Retina (tissue), 1 donor: ENCODE data around the gene ACOT13.
"Not testable (repeated sequence)": the region's sequence is repeated elsewhere in the genome, so short reads cannot be mapped to it uniquely, and the experiment has no call there.

Source experiments
- DNase-seq: peaks from one replicate; pipeline ENCODE4 v3.0.0-alpha.2; 2016

The ACOT13 gene

GRCh38 chr6:24663189-24663588 is 3.7 kb upstream of the ACOT13 start:
- no peak for DNase-seq

GRCh38 chr6:24664046-24664987 is 2.6 kb upstream of the ACOT13 start:
- no peak for DNase-seq

DNA sequence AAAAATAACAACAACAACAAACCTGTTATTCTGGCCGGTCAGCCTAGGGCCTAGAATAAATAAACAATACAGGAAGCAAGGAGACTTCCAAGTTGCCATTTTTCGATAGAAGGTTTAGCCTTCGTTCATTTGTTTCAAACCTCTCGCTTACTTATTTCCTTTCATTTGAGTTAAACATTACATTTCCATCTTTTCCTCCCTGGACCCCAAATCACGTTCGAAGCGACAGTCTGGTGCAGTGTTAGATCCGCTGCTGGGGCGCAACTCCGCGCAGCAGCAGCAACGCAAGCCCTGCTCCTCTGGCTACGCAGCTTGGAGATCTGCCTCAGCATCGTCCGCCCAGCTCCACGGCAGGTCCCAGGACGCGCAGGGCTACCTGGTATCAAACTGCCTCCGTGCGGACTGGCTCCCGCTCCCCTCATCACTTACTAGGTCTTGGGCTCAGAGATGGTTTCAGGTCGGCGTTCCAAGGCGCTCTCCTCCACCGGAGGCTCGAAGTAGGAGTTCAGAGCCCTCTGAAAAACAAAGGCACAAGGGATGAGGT is 708 bp upstream of the ACOT13 start:
- DNase-seq: no peak

GRCh38 chr6:24667378-24667803 is 514 bp downstream of the ACOT13 start:
- peak; percentile 6 for DNase-seq

DNA sequence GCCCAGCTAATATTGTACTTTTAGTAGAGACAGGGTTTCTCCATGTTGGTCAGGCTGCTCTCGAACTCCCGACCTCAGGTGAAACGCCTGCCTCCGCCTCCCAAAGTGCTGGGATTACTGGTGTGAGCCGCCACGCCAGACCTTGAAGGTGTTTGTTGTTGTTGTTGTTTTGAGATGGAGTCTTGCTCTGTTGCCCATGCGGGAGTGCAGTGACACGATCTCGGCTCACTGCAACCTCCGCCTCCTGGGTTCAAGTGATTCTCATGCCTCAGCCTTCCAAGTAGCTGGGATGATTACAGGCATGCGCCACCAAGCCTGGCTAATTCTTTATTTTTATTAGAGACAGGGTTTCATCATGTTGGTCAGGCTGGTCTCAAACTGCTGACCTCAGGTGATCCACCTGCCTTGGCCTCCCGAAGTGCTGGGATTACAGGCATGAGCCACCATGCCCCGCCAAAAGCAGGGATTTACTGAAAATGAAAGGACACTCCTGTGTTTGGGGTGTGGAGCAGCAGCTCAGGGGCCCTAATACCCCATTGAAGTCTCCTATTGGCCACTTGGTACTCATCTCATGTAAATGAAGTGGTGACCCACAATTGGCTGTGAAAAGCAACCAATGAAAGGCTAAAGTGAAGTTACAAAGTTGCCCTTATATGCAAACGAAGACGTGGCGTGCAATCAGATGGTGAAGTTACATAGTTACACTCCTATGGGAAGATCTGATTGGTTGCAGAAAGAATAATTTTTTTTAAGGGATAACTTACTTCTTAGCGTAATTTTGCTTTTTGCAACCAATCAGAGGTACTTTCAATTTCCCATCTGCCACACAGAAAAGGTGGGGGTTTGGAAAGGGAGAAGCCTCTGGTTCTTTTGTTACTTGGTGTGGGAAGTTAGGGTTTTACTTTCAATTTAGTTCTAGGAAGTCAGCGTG is 1.5 kb downstream of the ACOT13 start:
- DNase-seq: not testable (repeated sequence)

- no peak for DNase-seq
Measured at GRCh38 chr6:24668997-24669361, 2.1 kb downstream of the ACOT13 start.

GRCh38 chr6:24670492-24670891 is 3.6 kb downstream of the ACOT13 start:
- DNase-seq: not testable (repeated sequence)

DNA sequence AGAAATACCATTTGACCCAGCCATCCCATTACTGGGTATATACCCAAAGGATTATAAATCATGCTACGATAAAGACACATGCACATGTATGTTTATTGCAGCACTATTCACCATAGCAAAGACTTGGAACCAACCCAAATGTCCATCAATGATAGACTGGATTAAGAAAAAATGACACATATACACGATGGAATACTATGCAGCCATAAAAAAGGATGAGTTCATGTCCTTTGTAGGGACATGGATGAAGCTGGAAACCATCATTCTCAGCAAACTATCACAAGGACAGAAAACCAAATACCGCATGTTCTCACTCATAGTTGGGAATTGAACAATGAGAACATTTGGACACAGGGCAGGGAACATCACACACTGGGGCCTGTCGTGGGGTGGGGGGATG is 4.2 kb downstream of the ACOT13 start:
- not testable (repeated sequence) for DNase-seq

DNA sequence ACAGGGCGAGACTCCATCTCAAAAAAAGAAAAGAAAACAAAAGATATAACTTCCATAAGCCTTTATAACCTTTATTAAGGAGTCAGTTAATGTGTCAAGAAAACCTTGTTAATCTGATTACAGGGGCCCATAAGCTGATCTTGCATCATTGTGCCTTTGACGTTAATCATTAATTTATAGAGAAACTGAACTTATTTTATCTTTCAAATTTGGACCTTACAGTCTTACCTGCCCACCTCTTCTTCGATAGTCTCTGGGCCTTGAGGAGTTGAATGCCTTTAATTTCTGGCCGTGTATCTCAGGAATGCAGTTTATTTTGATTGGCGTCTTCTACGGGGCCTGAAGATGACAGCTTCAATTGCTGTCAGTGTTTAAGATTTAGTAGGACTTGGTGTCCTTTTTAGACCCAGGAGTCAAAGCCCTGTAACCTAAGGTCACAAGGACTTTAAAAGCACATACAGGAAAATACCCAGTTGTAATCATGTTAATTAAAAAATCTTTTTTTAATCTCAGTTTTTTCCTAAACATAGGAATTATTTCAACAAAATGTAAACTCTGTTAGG is 5.8 kb downstream of the ACOT13 start:
- no peak for DNase-seq

- no peak for DNase-seq
Measured at GRCh38 chr6:24673625-24674024, 6.7 kb downstream of the ACOT13 start.

DNA sequence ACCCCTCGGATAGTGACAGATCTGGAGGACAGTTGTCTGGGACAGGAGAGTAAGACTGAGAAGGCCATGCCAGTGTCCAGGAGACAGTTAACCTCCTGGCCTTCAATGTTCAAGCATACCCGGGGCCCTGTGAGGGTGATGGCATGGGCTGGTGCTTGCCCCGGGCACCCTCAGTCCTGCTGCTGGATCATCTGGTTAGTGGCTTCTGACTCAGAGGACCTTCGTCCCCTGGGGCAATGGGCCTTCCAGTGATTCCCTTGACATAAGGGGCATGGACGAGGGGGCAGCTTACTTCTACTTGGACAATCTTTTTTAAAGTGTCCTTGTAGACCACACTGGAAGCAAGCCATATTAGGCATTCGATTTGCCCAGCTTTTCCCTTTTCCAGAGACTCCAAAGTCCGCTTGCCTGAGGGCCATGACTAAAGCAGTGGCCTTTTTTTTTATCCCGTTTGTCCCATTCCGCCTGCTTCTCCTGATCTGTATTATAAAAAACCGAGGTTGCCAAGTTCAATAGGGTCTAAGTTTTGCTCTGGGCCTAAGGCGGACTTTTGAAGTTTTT is 12.0 kb downstream of the ACOT13 start:
- not testable (repeated sequence) for DNase-seq

GRCh38 chr6:24680582-24680981 is 13.7 kb downstream of the ACOT13 start:
- DNase-seq: no peak

DNA sequence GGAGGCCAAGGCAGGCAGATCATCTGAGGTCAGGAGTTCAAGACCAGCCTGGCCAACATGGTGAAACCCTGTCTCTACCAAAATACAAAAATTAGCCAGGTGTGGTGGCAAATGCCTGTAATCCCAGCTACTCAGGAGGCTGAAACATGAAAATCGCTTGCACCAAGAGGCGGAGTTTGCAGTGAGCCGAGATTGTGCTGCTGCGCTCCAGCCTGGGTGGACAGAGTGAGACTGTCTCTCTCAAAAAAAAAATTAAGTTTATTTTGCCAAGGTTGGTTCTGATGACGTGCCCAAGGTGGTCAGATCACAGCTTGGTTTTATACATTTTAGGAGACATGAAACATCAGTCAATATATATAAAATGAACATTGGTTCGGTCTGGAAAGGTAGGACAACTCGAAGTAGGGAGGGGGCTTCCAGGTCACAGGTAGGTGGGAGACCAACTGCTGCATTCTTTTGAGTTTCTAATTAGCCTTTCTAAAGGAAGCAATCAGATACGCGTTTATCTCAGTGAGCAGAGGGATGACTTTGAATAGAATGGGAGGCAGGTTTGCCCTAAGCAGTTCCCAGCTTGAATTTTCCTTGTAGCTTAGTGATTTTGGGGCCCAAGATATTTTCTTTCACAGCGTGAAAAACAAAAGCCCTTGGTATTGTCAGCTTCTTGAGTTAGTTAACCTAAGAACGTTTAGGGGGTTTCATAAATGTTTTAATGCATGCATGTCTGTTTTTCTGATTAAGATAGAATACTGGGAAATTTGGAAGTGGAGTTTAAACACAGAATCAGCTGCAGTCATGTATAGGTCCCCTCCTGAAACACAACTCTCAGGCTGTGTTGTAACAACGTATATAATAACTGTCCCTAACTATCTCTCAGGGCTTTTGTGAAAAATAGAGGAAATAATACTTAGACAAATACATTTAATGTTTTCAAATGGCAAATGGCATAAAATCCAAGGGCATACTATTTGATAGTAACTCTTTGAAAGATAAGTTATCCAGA is 16.7 kb downstream of the ACOT13 start:
- DNase-seq: no peak

- DNase-seq: no peak
Measured at GRCh38 chr6:24686408-24686807, 19.5 kb downstream of the ACOT13 start.

DNA sequence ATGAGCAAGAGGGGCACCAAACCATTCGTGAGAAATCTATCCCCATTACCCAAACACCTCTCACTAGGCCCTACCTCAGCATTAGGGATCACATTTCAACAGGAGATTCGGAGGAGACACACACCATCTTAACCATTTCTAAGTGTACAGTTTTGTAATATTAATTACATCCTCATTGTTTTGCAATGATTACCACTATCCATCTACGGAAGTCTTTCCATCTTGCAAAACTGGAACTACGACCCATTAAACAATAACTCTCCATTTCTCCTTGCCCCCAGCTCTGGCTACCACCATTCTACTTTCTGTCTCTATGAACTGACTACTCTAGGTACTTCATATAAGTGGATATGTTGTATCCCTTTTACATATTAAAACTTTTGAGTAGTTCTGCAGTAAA is 20.1 kb downstream of the ACOT13 start:
- DNase-seq: no peak

- no peak for DNase-seq
Measured at GRCh38 chr6:24689964-24690363, 23.1 kb downstream of the ACOT13 start.

DNA sequence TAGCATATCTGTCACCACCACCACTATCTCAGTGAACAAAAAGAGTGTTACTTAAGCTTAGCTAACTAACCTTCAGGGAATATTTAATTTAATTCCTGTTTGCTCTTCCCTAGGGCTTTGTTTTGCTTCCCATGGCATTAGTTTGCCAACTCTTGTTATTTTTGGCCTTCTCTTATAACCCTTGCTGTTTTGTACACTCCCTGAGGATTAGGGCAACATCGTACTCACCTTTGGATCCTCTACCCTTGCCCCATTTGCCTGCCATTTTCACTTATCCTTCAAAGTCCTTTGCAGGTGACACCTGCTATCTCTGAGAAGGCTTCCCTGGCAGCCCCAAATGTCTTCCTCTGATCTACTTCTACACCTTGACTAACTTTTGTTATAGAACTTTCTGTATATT is 23.7 kb downstream of the ACOT13 start:
- no peak for DNase-seq

GRCh38 chr6:24691550-24691949 is 24.7 kb downstream of the ACOT13 start:
- DNase-seq: no peak

- DNase-seq: no peak
Measured at GRCh38 chr6:24692003-24692402, 25.1 kb downstream of the ACOT13 start.

- no peak for DNase-seq
Measured at GRCh38 chr6:24692415-24692814, 25.5 kb downstream of the ACOT13 start.

GRCh38 chr6:24692848-24693592 is 26.1 kb downstream of the ACOT13 start:
- DNase-seq: no peak
